ENCODE measurements around the gene DCDC1.

DNA sequence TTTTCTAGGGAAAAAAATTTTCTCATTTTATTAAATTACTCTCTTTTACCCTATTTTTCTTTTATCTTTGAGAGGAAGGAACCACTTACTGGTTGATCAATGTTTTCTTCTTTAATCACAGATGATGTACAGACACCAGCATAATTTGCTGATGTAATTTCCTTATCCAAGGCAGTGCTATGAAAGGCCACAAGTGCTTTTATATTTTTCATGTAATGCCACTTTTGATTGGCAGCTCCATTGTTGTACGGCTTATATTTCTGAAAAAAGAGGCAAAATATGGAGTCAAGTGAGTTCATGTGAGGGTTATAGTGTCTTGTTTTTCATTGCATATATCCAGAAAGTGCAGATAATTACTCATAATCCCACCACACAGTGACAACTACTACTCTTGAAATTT is 460.7 kb downstream of the DCDC1 start:
- TF ChIP-seq, protein P1, sequence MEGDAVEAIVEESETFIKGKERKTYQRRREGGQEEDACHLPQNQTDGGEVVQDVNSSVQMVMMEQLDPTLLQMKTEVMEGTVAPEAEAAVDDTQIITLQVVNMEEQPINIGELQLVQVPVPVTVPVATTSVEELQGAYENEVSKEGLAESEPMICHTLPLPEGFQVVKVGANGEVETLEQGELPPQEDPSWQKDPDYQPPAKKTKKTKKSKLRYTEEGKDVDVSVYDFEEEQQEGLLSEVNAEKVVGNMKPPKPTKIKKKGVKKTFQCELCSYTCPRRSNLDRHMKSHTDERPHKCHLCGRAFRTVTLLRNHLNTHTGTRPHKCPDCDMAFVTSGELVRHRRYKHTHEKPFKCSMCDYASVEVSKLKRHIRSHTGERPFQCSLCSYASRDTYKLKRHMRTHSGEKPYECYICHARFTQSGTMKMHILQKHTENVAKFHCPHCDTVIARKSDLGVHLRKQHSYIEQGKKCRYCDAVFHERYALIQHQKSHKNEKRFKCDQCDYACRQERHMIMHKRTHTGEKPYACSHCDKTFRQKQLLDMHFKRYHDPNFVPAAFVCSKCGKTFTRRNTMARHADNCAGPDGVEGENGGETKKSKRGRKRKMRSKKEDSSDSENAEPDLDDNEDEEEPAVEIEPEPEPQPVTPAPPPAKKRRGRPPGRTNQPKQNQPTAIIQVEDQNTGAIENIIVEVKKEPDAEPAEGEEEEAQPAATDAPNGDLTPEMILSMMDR (IDR thresholded peaks at IDR 0.05) = no peak
- no peak for TF ChIP-seq POLR2AphosphoS5 (IDR thresholded peaks at IDR 0.05)

All from suprapubic skin (tissue), 3 donors.